H1 (cell line): ENCODE data around the gene TMPRSS15. TPM values are rescaled to one million over a fixed set of nuclear protein-coding genes. Genes with fewer than 3 reads are reported as not detected.

Experiments used
- CTBP2 ChIP-seq: IDR thresholded peaks from 2 replicates; pipeline ENCODE4 v1.7.0; 2011; ENCODE audit warnings: borderline replicate concordance, mild to moderate bottlenecking, moderate library complexity, mixed read lengths, low read length; ENCODE audit not compliant: insufficient read depth, insufficient read length
- KDM1A ChIP-seq: fragments of 200-600, 300-600 bp; sonication (generic); IDR thresholded peaks from 2 replicates; pipeline ENCODE4 v1.7.1; 2016; ENCODE audit warnings: mild to moderate bottlenecking, low read length, borderline replicate concordance
- POLR2A ChIP-seq, 2 experiments: IDR thresholded peaks; 1 replicate in 1 of 2; 2 replicates in 1 of 2; pipeline ENCODE4 v1.6.1; 2011; ENCODE audit warnings: low read depth in 2 of 2, low read length in 2 of 2, mild to moderate bottlenecking in 2 of 2; ENCODE audit errors: control extremely low read depth in 1 of 2
- POLR2AphosphoS5 ChIP-seq: IDR thresholded peaks from 2 replicates; pipeline ENCODE4 v1.6.1; 2011; ENCODE audit warnings: low read depth, low read length
- RAD21 ChIP-seq, 2 experiments: IDR thresholded peaks in 1 of 2; conservative IDR thresholded peaks in 1 of 2; 2 replicates each; pipeline ENCODE4 v1.6.1; 2011; ENCODE audit warnings: low read depth in 2 of 2, low read length in 2 of 2, improper control_type of control experiment in 1 of 2, inconsistent platforms in 1 of 2, mild to moderate bottlenecking in 1 of 2, moderate library complexity in 1 of 2
- SIX5 ChIP-seq: IDR thresholded peaks from 2 replicates; pipeline ENCODE4 v1.6.1; 2011; ENCODE audit warnings: mild to moderate bottlenecking, low read depth, low read length
- polyA plus RNA-seq, 7 experiments: library from polyadenylated mRNA; depleted of rRNA in 3 of 7; stranded (reverse) in 5 of 7; unstranded in 2 of 7; fragments of >200 nt in 5 of 7; fragments of 200-250 nt in 2 of 7; gene quantifications; 1 replicate in 5 of 7; 2 replicates in 1 of 7; 4 replicates in 1 of 7; pipeline versions ENCODE4 v1.2.1 to v1.2.3, GENCODE V29; 2011 to 2013; ENCODE audit warnings: missing spikeins in 2 of 7, mixed read lengths in 2 of 7
- total RNA-seq: library from RNA; stranded (reverse); fragmentation: NEBNext Ultra II Directional; extraction: Animal tissue kit (Norgen Biotek cat#: 25700); gene quantifications from 2 replicates; pipeline ENCODE4 v1.2.1, GENCODE V29; 2021

Gene TMPRSS15
- total and polyA plus RNA-seq, 2 of the 8 experiments (the other 6 are each of a cell fraction or from before 2014, with no cell fraction given): not detected

- TF ChIP-seq SIX5 (no peak), KDM1A (no peak), CTBP2 (no peak), RAD21 (IDR thresholded peaks at IDR 0.05 in 1 of 2, conservative IDR thresholded peaks at IDR 0.05 in 1 of 2; ENCODE audit: low read depth in 2 of 2, low read length in 2 of 2) (no peak), POLR2AphosphoS5 (no peak), POLR2A (IDR thresholded peaks at IDR 0.05; ENCODE audit: control extremely low read depth in 1 of 2, low read depth in 2 of 2, low read length in 2 of 2) (no peak)
These were observed 133.7 kb downstream of the TMPRSS15 start (continued) for GRCh38 chr21:18269856-18270255.
